T-helper 1 cell (primary cell): Measurements from ENCODE around the gene C2CD2.

Experiments
- DNase-seq, 5 donors: peaks; one replicate each; pipeline ENCODE4 v3.0.0-alpha.2; 2012 to 2020

C2CD2 gene

GRCh38 chr21:41881051-41881450, 72.8 kb downstream of the C2CD2 start:
- no peak for DNase-seq

- DNase-seq, result no peak
Measured at GRCh38 chr21:41880153-41880552, 73.7 kb downstream of the C2CD2 start.

GRCh38 chr21:41879190-41879998, 74.4 kb downstream of the C2CD2 start, which contains the start of gene PRDM15:
TSS of gene PRDM15 (minus strand) at chr21:41879344. CDS start at chr21:41860363, 18,981 bp downstream.
- DNase-seq, result peak; percentile 54 to 75 (median 73)

- DNase-seq, result peak; percentile 52 to 78 (median 72)
Measured at GRCh38 chr21:41878831-41879189, 75.0 kb downstream of the C2CD2 start.

- DNase-seq, result peak in 3 of 5 donors; percentile 13 to 22 (median 20)
Measured at GRCh38 chr21:41877901-41878830, 75.7 kb downstream of the C2CD2 start.

GRCh38 chr21:41876928-41877652, 76.7 kb downstream of the C2CD2 start:
- no peak for DNase-seq

- DNase-seq, result no peak
Measured at GRCh38 chr21:41876396-41876795, 77.4 kb downstream of the C2CD2 start.

GRCh38 chr21:41875086-41875485, 78.7 kb downstream of the C2CD2 start:
- DNase-seq, result no peak

- DNase-seq, result no peak
Measured at GRCh38 chr21:41874611-41875010, 79.2 kb downstream of the C2CD2 start.

- DNase-seq, result no peak
Measured at GRCh38 chr21:41873426-41873825, 80.4 kb downstream of the C2CD2 start.

- DNase-seq, result no peak
Measured at GRCh38 chr21:41873005-41873404, 80.8 kb downstream of the C2CD2 start.

- DNase-seq, result no peak
Measured at GRCh38 chr21:41871293-41872030, 82.4 kb downstream of the C2CD2 start.

GRCh38 chr21:41869771-41870170, 84.0 kb downstream of the C2CD2 start:
- DNase-seq, result no peak

- no peak for DNase-seq
Measured at GRCh38 chr21:41868062-41868710, 85.6 kb downstream of the C2CD2 start.

- no peak for DNase-seq
Measured at GRCh38 chr21:41867313-41867712, 86.5 kb downstream of the C2CD2 start.

- no peak for DNase-seq
Measured at GRCh38 chr21:41866274-41866809, 87.5 kb downstream of the C2CD2 start.

GRCh38 chr21:41865002-41865777, 88.6 kb downstream of the C2CD2 start:
- DNase-seq, result no peak

GRCh38 chr21:41864311-41865001, 89.4 kb downstream of the C2CD2 start:
- DNase-seq, result no peak

- no peak for DNase-seq
Measured at GRCh38 chr21:41863439-41863740, 90.4 kb downstream of the C2CD2 start.

- no peak for DNase-seq
Measured at GRCh38 chr21:41861987-41862386, 91.8 kb downstream of the C2CD2 start.
